ENCODE data around the gene CD200.

CD200 gene, protein sequence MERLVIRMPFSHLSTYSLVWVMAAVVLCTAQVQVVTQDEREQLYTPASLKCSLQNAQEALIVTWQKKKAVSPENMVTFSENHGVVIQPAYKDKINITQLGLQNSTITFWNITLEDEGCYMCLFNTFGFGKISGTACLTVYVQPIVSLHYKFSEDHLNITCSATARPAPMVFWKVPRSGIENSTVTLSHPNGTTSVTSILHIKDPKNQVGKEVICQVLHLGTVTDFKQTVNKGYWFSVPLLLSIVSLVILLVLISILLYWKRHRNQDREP

DNA sequence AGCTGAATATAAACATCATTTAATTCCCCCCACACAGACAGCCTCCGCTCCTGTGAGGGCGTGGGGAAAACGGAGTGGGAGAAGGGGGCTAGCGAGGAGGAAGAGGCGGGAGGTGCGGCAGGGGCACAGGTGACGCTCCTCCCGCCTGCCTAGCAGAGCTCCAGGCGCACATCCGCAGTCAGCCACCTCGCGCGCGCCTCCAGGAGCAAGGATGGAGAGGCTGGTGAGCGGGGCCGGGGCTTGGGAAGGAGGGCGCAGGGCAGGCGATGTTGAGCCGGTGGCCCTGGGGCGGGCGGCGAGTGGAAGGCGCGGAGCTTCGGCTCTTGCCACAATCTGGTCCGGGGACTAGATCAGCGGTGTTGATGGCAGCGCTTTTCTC is at the start of gene CD200:
TSS of gene CD200 (plus strand) at position 155 of the 379 bp plus-strand sequence. CDS start at position 212, 57 bp downstream.
- DNase-seq (ENCODE audit: low read depth), result peak; percentile 17
- H3K4me3 ChIP-seq (ENCODE audit: low read length), result peak within 1 kb of the TSS; percentile 52
- TF ChIP-seq CTCF (conservative IDR thresholded peaks at IDR 0.05; ENCODE audit: low read length), result no peak

DNA sequence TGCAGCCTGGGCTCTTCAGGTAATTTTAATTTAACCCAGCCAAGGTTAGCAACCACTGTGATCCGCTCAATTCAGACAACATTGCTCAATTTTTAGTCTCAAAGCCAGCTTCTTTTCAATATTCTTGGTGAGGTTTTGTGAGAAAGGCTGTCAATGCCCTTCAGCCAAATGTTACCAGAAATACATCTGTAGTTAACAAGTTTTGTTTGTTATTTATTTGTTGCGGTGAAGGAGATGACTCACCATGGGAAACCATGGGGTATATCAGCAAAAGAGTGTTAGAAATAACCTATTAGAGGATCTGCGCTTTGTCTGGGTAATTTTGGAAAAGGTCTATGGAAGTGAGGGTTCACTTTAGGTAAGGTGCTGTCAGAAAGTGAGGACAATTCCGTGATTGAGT is 43.9 kb upstream of the CD200 start:
- TF ChIP-seq CTCF (conservative IDR thresholded peaks at IDR 0.05; ENCODE audit: low read length), result no peak
- H3K4me3 ChIP-seq (ENCODE audit: low read length), result no peak overlapping the region
- DNase-seq (ENCODE audit: low read depth), result no peak

GRCh38 chr3:112293368-112294321 is 39.3 kb upstream of the CD200 start, which contains the start of gene SLC9C1:
Gene SLC9C1, minus strand, starts transcription at chr3:112294216. Its CDS starts 7,425 bp downstream, at chr3:112286791.
- H3K4me3 ChIP-seq (ENCODE audit: low read length), result peak within 1 kb of the TSS; percentile 61
- TF ChIP-seq CTCF (conservative IDR thresholded peaks at IDR 0.05; ENCODE audit: low read length), result peak; percentile 77

GRCh38 chr3:112297714-112298113 is 35.2 kb upstream of the CD200 start:
- no peak for TF ChIP-seq CTCF (conservative IDR thresholded peaks at IDR 0.05; ENCODE audit: low read length)
- no peak for DNase-seq (ENCODE audit: low read depth)
- no peak overlapping the region for H3K4me3 ChIP-seq (ENCODE audit: low read length)

More at GRCh38 chr3:112293368-112294321, 39.3 kb upstream of the CD200 start, which contains the start of gene SLC9C1:
- DNase-seq (ENCODE audit: low read depth), result peak; percentile 73

DNA sequence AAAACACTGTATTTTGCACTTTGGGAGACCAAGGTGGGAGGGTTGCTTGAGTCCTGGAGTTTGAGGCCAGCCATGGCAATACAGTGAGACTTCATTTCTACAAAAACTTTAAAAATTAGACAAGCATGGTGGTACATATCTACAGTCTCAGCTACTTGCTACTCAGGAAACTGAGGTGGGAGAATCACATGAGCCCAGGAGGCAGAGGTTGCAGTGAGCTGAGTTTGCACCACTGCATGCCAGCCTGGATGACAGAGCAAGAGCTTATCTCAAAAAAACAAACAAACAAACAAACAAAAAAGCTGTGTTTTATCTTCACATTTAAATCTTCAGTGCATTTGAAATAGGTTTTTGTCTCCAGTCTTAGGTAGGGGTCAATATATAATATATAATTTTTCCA is 34.2 kb upstream of the CD200 start:
- no peak overlapping the region for H3K4me3 ChIP-seq (ENCODE audit: low read length)
- TF ChIP-seq CTCF (conservative IDR thresholded peaks at IDR 0.05; ENCODE audit: low read length), result no peak
- no peak for DNase-seq (ENCODE audit: low read depth)

- peak overlapping the region; percentile 30 for H3K4me3 ChIP-seq (ENCODE audit: low read length)
- no peak for TF ChIP-seq CTCF (conservative IDR thresholded peaks at IDR 0.05; ENCODE audit: low read length)
- DNase-seq (ENCODE audit: low read depth), result no peak
Measured at GRCh38 chr3:112302150-112302830, 30.7 kb upstream of the CD200 start.

Measured in AG10803 (cell line).